Neural crest cell (in vitro differentiated cells): ENCODE data around the gene GOLGA1. TPM values are rescaled to one million over a fixed set of nuclear protein-coding genes. Genes with fewer than 3 reads are reported as not detected.

Source experiments
- DNase-seq: peaks from one replicate; pipeline ENCODE4 v3.0.0; 2021; ENCODE audit warnings: low read depth, mixed read lengths, low spot score
- H3K27ac Mint-ChIP-seq: one replicate; pipeline ENCODE4 v1.8.0; 2021; ENCODE audit warnings: mild to moderate bottlenecking, mixed read lengths; ENCODE audit not compliant: unreplicated experiment
- H3K27me3 Mint-ChIP-seq: 2 replicates; pipeline ENCODE4 v1.8.0; 2021; ENCODE audit warnings: low read depth, mild to moderate bottlenecking, mixed read lengths
- H3K36me3 Mint-ChIP-seq: 2 replicates; pipeline ENCODE4 v1.8.0; 2021; ENCODE audit warnings: low read depth, mild to moderate bottlenecking, mixed read lengths
- H3K4me1 Mint-ChIP-seq: 2 replicates; pipeline ENCODE4 v1.8.0; 2021; ENCODE audit warnings: mixed read lengths
- H3K4me3 Mint-ChIP-seq: one replicate; pipeline ENCODE4 v1.8.0; 2021; ENCODE audit warnings: mild to moderate bottlenecking, mixed read lengths
- H3K9me3 Mint-ChIP-seq: 2 replicates; pipeline ENCODE4 v1.8.0; 2021; ENCODE audit warnings: mixed read lengths
- CTCF ChIP-seq: fragments of 200-600 bp; sonication (generic); conservative IDR thresholded peaks from 2 replicates; pipeline ENCODE4 v1.5.0; 2021; ENCODE audit warnings: antibody characterized with exemption, mild to moderate bottlenecking
- total RNA-seq: library from RNA; stranded (reverse); gene quantifications from 2 replicates; pipeline ENCODE4 v1.2.1, GENCODE V29; 2021

GOLGA1 gene
- total RNA-seq, 1 donor from 2014 or later, result 15.9 TPM

DNA sequence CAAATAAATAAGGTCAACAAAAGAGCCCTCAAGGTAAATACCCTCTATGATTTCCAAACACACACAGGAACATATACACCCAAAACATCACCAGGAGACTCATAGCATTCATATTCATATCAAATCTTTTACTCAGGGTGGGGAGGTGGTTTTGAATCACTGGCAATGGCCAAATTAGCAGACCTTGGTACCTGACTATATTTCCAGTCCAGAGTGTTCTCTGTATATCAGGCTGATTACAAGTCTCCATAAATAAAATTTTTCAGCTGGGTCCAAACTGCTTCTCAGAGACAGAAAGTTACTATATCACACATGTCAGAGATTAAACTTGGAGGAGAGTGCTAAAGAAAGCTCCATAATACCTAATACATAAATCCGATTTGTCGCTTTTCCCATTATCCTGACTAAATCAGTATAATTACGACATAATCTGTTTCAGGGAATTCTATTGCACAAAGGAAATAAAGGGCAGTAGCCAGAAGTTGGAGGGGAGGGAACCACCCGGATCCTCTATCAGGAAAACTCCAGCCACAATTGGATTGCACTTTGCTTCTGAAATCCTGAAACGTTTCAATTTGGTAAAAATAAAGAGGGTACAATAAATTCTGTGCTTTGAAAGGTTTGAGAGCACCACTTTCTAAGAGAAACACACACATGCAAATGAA lies 7.0 kb upstream of the GOLGA1 start:
- no peak for TF ChIP-seq CTCF
- no peaks in the 10 kb centered on the region for H3K4me1 Mint-ChIP-seq
- peak overlapping the region; percentile 12 for H3K27ac Mint-ChIP-seq
- H3K27me3 Mint-ChIP-seq, result no peaks in the 10 kb centered on the region
- DNase-seq, result no peak
- H3K4me3 Mint-ChIP-seq, result no peak overlapping the region
- no peaks in the 10 kb centered on the region for H3K9me3 Mint-ChIP-seq
- no peaks in the 10 kb centered on the region for H3K36me3 Mint-ChIP-seq

- Mint-ChIP-seq H3K9me3 (no peaks in the 10 kb centered on the region), H3K4me3 (no peak overlapping the region), H3K27me3 (no peaks in the 10 kb centered on the region), H3K4me1 (peaks cover 10% of the 10 kb centered on the region), H3K36me3 (no peaks in the 10 kb centered on the region), H3K27ac (no peak overlapping the region)
- no peak for TF ChIP-seq CTCF
- no peak for DNase-seq
Measured at GRCh38 chr9:124946167-124946566, 5.3 kb upstream of the GOLGA1 start.

DNA sequence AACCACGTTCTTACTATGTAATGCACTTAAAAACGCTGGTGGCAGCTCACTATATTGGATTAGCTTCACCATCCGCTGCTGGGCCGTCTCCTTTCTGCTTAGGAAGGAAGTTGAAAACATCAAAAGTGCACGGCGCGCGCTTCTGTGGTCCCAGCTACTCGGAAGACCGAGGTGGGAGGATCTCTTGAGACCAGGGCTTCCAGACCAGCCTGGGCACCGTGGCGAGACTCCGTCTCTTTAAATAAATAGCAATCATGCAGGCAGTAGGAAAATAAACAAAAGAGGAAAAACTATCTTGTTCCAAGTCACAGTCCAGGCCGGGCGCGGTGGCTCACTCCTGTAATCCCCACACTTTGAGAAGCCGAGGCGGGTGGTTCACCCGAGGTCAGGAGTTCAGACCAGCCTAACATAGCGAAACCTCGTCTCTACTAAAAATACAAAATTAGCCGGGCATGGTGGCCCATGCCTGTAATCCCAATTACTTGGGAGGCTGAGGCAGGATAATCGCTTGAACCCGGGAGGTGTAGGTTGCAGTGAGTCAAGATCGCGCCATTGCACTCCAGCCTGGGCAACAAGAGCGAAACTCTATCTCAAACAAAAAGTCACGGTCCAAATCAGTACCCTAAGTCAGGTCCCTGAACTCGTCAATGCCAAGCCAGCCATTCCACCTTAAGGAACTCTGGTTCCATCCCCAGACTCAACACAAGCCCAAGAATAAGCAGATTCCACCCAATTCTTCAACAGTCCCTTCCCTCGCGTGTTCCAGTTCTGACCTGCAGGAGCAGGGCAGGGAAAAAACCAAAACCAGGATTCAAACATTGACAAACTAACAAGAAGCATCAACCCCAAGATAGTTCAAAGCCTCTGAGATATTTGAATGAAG lies 1.0 kb upstream of the GOLGA1 start:
- Mint-ChIP-seq H3K27me3 (no peaks in the 10 kb centered on the region), H3K4me3 (peak overlapping the region; percentile 86), H3K4me1 (peaks cover 23% of the 10 kb centered on the region), H3K27ac (peak overlapping the region; percentile 59), H3K36me3 (no peaks in the 10 kb centered on the region), H3K9me3 (no peaks in the 10 kb centered on the region)
- TF ChIP-seq CTCF, result no peak
- DNase-seq, result peak; percentile 40

DNA sequence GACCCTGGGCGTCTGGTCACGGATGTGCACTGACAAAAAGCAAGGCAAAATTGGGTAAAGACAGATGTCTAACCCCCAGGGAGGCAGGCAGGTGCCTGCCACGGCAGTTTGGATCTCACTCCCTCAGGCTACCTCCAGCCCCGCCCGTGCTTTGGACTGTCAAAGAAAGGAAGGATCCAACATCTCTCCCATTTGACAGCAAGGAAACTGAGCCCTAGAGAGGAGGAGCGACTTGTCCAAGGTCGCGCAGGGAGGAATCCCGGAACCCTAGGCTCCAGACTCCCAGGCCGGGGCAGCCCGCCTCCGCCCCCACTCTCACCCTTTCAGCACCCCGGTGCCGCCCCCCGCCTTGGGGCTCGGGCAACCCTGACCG lies 376 bp downstream of the GOLGA1 start:
- DNase-seq, result no peak
- no peaks in the 10 kb centered on the region for H3K27me3 Mint-ChIP-seq
- H3K4me3 Mint-ChIP-seq, result peak overlapping the region; percentile 86
- peak overlapping the region; percentile 87 for H3K27ac Mint-ChIP-seq
- no peaks in the 10 kb centered on the region for H3K9me3 Mint-ChIP-seq
- no peak for TF ChIP-seq CTCF
- peaks cover 23% of the 10 kb centered on the region for H3K4me1 Mint-ChIP-seq
- H3K36me3 Mint-ChIP-seq, result no peaks in the 10 kb centered on the region

GRCh38 chr9:124939944-124940343 lies 939 bp downstream of the GOLGA1 start:
- H3K4me3 Mint-ChIP-seq, result peak overlapping the region; percentile 86
- TF ChIP-seq CTCF, result no peak

More at GRCh38 chr9:124939944-124940343, 939 bp downstream of the GOLGA1 start:
- Mint-ChIP-seq H3K4me1 (peaks cover 23% of the 10 kb centered on the region), H3K9me3 (no peaks in the 10 kb centered on the region), H3K27me3 (no peaks in the 10 kb centered on the region), H3K27ac (peak overlapping the region; percentile 87), H3K36me3 (no peaks in the 10 kb centered on the region)
- DNase-seq, result no peak
